ENCODE results near the gene NDC80.
"Not testable (repeated sequence)": the region's sequence is repeated elsewhere in the genome, so short reads cannot be mapped to it uniquely, and the experiment has no call there.

Gene NDC80

DNA sequence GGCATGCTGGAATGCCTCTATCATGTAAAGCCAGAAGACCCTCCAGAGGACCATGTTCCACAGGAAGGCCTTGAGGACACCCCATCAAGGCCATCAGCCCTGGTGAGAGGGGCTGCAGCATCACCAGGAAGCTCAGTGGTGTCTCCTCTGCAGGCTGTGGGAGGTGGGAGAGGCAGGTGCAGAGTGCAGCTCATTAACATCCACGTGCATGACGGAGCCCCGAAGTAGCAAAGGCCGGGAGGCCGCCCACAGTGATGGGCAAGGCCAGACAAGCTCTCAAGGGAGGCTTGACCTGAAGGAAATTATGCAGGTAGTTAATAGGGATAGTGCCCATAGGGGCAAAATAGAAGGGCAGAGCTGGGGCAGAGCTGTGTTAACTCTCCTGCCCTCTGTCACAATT lies 53.9 kb downstream of the NDC80 start:
- FAIRE-seq (no peak), DNase-seq (ENCODE audit: low spot score) (no peak)

DNA sequence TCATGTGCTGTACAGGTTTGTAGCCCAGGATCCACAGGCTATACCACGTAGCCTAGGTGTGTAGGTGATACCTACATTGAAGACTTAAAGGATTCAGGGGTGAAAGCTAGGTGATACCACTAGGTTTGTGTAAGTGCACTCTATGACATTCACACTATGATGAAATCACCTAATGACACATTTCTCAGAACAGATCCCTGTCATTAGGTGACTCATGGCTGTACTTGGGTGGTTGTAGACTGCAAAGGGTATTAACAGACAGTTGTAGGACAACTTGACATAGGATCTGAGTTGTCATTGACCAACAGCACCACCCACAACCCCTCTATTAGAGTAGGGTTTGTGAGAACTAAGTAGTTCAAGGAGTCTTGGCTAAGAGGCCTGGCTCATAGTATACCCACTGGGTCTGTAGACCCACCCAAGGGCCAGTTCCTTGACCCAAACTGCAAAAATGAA lies 56.5 kb downstream of the NDC80 start:
- DNase-seq (ENCODE audit: low spot score) (no peak), FAIRE-seq (peak; percentile 89)

DNA sequence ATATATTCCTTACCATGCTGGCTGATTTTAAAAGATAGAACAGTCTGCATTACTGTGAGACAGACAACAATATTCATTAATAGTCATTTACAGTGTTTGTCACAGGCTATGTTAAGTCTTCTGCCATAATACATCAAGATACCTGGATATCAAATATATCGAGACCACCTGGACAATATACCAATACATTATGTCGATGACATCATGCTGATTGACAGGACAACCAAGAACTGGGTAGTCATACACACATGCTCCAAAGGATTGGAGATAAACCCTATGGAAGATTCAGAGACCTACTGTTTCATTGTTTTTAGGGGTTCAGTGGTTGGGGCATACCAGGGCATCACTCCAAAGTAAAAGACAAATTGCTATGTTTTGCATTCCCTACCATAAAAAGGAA lies 57.6 kb downstream of the NDC80 start:
- peak; percentile 75 for FAIRE-seq
- DNase-seq (ENCODE audit: low spot score): no peak

DNA sequence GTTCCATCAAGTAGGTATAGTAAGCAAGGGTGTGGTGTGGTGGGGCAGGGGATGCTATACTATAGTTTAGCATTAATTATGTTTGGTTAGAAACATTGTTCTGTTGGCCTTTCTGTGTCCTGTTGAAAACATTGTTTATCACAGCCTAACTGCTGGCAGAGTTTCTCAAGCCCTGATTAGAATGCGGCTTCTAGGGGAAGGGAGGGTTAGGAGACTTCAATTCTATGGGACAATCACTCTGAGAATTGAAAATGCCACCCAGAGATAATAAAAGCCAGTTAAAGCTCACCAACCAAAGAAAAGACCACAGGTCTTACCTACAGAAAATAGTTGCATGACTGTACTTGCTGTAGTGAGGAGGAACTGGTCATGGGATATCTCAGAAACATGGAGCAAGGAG lies 64.2 kb downstream of the NDC80 start:
- FAIRE-seq (peak; percentile 32), DNase-seq (ENCODE audit: low spot score) (no peak)

DNA sequence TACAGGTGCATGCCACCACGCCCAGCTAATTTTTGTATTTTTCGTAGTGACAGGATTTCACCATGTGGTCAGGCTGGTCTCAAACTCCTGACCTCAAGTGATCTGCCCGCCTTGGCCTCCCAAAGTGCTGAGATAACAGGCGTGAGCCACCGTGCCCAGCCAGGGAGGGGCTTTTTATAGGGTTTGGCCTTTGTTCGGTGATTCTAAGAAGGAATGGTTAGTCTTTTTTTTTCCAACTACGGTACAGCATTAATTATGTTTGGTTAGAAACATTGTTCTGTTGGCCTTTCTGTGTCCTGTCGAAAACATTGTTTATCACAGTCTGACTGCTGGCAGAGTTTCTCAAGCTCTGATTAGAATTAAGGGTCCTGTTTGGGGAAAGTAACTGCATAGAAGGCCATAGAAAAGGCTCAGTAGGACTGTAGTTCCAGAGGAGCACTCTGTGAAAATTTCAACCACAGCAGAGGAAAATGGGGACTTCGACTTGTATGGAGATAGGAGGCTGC lies 64.8 kb downstream of the NDC80 start:
- DNase-seq (ENCODE audit: low spot score): no peak
- no peak for FAIRE-seq

DNA sequence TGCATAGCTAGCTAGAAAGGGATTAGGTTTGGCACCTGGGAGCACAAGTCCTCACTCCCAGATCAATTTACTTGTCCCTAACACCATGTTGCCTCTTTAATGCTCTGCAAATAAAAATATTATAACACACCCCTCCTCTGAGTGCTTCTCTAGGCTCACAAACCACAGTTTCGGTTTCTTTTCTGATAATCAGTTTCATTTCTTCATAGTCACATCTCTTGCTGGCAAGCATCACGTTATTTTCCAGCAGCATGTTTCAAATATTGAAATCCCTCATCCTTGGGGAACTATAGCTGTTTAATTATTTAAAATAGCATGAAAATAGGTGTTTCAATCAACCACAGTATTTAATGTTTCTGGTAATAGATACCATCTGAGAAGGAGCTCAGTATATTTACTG lies 70.3 kb downstream of the NDC80 start:
- FAIRE-seq (no peak), DNase-seq (ENCODE audit: low spot score) (no peak)

DNA sequence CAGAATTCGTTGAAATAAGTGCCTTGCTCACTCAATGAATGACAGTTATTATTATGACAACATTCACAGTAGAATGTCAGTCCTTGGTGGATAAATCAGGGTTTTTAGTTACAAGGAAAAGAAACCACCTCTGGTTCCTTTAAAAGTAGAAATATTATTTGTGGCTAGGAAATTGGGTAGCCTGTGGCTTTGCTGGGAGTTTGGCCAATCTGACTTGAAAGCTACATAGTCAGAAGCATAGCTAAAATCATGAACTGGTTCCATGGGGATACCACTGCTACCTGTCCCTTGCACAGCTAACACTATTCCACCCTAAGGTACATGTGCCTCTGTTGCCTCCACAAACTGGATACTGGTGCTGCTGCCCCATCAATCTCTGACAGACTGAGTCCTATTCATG lies 71.4 kb downstream of the NDC80 start:
- peak; percentile 74 for FAIRE-seq
- no peak for DNase-seq (ENCODE audit: low spot score)

DNA sequence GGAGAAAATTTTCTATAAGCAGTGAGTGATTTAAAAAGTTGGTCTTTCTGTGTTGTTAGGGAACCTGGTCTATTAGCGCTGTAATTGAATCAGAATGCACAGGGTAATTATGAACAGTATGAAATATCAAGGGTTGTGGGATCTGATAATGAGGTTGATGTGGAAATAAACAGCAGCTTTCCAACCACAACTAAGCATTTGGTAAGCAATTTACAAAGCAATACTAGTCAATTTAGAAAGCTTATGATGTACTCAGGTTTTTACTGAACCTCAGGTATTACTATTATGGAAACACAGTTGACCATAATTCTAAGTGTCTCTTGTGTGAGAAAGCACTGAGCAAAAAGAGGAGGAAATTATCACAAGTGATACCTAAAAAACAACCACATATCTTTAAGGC lies 73.2 kb downstream of the NDC80 start:
- FAIRE-seq: no peak
- DNase-seq (ENCODE audit: low spot score): no peak

DNA sequence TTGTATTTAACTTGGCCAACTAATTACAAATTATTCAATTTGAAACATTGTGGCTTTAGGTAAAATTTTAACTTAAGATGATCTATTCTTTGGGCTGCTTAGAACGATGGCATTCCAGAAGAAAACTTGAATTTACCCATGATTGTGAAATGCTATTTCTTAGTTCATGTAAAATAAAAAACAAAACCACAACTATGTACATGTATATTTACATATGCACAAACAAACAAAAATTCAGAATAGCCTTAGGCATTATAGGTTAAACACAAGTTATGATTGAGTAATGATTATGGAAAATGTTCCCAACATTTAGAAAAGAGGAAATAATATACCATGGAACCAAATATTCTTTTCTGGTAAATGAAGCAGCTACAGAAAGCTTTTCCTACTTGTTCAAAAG lies 80.6 kb downstream of the NDC80 start:
- DNase-seq (ENCODE audit: low spot score) (no peak), FAIRE-seq (no peak)

DNA sequence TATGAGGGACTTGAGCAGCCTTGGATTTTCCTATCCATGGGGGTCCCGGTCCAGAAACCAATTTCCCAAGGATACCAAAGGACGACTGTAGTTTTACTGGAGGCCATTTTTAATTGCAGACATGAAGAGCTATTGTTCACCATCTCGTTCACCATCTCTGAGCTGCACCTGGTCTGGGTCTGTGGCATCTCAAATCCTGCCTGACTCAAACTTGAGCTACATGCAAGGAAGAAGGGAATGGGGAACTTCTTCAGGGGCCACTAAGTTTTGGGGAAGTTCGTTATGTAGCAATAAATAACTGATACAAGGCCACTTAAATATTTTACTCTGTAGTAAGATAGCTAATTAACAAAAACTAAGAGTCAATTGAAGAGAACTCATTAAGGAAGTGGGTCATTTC lies 82.1 kb downstream of the NDC80 start:
- DNase-seq (ENCODE audit: low spot score): no peak
- FAIRE-seq: no peak

DNA sequence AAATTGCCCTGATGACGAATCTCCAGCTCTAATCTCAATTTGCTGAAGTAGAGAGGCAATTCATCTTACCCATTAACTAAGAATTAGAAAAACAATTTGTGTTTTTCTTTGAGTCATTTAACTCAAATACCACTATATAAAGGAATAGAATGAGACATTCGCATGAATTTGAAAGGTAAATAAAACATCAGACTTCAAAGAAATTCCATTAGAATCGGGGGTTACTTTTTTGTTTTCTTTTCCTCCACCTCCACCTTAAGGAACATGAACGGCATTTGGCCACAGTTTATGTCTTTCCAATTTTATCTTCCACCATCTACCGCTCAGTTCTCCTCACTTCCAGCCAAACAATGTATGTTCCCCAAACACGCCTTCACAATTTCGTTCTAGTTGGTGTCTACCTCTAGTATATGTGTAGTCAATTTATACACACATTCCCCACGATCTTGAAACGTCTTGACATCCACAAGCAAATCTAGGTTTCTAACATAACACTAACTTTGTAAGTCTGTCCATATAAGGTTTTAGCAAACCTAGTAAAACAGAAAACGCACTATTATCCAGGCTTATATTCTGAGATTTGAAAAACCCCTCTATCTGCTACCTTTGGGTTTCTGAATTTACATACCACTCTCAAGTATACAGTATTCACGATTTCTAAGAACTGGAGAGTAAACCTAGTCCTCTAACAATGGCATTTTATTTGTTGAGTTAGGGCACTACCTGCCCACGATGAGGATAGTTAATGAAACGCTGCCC lies 83.0 kb downstream of the NDC80 start:
- FAIRE-seq (peak; percentile 74), DNase-seq (ENCODE audit: low spot score) (no peak)

DNA sequence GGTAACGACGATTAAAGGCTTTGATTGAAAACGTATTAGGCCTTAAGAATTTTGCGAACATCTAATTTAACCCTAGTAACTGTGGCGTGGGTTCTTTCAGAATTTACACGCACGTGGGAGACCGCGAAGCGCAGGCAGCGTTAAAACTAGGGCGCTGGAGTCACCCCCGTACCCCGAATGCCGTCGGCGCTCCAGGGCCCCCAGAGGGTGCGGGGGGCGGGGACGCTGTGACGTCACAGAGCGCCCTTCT lies 83.5 kb downstream of the NDC80 start:
- FAIRE-seq: no peak
- DNase-seq (ENCODE audit: low spot score): no peak

DNA sequence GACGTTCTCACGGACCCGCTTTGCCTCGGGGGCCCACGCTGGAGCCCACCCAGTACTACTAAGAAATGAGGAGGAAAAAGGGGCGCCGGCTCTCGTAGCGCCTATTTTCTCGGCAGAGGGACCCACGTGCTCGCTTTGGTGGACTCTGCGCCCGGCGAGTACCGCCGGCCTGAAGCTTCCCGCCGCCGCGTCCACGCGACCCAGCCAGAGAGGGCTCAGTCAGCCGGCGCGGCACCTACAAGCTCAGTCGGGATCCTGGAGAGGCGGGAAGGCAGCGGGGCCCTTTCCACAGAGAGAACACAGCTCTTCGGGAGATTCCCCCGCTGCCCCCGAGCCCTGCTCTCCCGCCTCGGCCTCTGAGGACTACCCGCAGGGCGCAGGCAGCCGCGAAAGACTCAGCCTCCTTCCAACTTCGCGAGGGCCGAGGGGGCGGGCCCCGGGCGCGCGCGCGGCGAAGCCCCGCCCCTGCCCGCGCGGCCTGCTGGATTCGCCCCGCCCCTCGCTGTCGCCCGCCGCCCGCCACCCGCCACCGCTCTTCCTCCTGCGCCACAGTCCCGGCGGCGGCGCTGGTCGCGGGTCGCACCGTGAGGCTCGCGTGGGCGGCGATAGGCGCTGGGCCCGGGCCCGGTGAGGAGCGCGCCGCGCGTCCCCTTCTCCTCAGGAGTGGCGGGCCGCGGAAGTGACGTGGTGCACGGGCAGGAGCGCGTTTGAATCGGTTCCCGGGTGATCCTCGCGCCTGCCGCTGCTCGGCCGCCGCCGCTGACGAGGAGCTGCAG lies 84.0 kb downstream of the NDC80 start, which contains the start of gene SMCHD1:
Gene SMCHD1 (plus strand): TSS at position 549 of the 776 bp plus-strand sequence. CDS start 350 bp downstream, outside the sequence.
- FAIRE-seq: peak; percentile 98
- DNase-seq (ENCODE audit: low spot score): peak; percentile 98

DNA sequence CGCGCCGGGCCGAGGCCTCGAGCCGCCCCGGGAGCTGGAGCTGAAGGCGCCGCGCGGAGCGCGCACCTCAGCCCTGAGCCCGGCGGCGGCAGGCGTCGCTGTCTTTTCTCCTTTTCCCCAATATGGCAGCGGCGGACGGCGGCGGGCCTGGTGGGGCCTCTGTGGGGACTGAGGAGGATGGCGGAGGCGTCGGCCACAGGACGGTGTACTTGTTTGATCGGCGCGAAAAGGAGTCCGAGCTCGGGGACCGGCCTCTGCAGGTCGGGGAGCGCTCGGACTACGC lies 84.5 kb downstream of the NDC80 start:
- no peak for FAIRE-seq

DNA sequence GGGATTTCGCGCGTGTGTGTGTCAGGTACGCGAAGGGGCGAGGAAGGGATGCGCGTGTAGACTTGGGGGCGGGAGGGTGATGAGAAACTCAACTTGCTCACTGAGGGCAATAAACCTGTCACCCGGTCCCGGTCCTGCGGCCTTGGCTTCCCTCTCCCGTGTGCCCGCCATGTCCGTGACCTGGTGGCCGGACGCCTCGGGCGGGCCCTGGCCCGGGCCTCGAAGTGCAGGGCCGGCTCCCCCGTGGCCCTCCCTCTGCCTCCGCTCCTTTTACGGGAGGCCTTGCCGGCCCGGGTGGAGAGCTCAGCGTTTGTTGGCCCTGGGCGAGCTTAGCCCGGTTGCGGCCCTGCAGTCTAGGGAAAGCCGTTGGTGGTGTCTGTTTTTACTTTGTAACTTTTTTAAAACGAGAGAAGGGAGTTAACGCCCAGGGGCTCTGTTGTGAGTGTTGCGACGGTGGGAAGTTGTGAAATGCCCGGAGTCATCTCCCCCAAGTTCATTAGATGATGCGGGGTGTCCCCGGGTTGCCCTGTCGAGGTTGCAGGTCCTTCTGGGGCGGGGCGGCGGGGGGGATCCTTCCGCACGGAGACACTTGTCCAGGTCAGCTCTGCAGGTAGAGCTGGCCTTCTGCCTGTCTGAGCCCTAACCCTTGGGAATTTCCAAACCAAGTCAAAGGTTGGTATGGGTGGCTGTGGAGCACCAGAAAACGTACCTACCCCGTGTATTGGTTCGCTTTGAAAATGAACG lies 85.1 kb downstream of the NDC80 start:
- FAIRE-seq: peak; percentile 65
- peak; percentile 68 for DNase-seq (ENCODE audit: low spot score)

More for the DNA sequence above, 84.5 kb downstream of the NDC80 start:
- DNase-seq (ENCODE audit: low spot score): no peak

DNA sequence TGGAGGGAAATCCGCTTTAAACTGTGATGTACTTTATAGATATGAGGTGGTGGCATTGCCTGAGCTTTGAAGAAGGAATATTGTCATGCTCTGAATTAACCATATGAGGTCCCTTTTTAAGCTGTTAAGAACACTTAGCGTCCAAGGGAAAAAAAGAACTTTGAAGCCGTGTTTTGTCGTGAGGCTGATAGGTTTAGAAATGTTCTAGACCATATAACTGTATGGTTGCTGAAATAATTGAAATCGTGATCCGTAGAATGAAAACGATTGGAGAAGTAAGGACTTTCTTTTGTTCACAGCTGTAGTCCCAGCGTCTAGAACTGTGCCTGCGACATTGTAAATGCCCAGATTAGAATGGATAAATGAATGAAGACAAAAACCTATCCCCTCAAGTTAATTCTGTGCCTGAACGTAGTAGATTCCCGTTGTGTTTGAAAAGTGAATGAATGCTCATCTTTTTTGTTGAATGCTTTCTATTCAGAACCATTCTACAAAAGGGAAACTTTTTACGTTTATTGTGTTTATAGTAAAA lies 85.7 kb downstream of the NDC80 start:
- FAIRE-seq (peak; percentile 55), DNase-seq (ENCODE audit: low spot score) (no peak)

DNA sequence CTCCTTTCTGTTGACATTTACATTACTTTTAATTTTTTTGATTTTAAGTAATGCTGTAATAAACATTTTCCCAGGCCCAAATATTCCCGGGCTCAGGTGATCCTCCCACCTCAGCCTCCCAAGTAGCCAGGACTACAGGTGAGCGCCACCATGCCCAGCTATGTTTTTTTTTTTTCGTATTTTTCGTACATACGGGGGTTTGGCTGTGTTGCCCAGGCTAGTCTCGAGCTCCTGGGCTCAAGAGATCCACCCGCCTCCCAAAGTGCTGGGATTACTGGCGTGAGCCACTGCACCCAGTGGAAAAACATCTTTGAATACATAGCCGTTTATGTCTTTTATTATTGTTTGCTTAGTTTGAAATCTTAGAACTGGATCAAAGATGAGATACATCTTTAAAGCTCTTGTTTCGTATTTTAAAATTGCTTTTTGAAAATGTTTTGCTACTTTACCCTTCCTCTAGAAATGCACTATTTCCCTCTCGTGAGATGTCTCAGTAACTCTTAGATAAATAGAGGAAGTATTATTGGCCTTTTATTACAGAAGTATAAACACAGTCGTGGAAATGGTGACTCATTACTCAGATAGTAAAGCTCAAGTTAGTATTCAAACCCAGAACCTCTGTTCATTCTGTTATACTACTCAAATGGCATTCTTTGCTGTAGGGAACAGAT lies 86.6 kb downstream of the NDC80 start:
- DNase-seq (ENCODE audit: low spot score) (no peak), FAIRE-seq (no peak)

DNA sequence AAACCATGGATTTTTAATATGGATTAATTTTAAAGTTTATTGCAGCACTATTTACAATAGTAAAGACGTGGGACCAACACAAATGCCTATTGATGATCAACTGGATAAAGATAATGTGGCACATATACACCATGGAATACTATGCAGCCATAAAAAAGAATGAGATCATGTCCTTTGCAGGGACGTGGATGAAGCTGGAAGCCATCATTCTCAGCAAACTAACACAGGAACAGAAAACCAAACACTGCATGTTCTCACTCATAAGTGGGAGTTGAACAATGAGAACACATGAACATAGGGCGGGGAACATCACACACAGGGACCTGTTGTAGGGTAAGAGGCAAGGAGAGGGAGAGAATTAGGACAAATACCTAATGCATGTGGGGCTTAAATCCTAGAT lies 89.5 kb downstream of the NDC80 start:
- DNase-seq (ENCODE audit: low spot score); FAIRE-seq: not testable (repeated sequence)

DNA sequence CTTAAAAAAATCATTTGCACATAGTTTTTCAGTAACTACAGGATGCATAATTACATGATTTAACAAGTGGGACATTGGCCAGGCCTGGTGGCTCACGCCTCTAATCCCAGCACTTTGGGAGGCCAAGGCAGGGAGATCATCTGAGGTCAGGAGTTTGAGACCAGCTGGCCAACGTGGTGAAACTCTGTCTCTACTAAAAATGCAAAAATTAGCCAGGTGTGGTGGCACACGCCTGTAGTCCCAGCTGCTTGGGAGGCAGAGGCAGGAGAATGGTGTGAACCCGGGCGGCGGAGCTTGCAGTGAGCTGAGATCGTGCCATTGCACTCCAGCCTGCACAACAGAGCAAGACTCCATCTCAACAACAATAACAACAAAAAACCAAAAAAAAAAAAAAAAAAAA lies 90.9 kb downstream of the NDC80 start:
- DNase-seq (ENCODE audit: low spot score); FAIRE-seq: not testable (repeated sequence)

DNA sequence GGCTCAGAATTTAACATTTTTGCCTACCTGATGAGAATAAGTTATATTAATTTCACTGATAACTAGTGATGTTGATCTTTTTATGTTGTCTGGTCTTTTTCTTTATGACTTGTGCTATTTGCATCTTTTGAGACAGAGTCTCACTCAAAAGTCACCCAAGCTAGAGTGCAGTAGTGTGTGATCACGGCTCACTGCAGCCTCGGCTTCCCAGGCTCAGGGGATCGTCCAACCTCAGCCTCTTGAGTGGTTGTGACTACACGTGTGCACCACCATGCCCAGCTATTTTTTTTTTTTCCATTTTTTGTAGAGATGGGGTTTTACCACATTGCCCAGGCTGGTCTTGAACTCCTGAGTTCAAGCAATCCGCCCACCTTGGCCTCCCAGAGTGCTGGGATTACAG lies 91.6 kb downstream of the NDC80 start:
- FAIRE-seq: peak; percentile 53
- DNase-seq (ENCODE audit: low spot score): no peak

Data from urothelium cell line (cell line).